Activated T-cell treated with anti-CD3 and anti-CD28 coated beads for 48 hours (primary cell): ENCODE data around the gene LRRC1.

Experiments used
- DNase-seq: peaks from one replicate; pipeline ENCODE4 v3.0.0-alpha.2; 2020; ENCODE audit warnings: low read depth

The LRRC1 gene

DNA sequence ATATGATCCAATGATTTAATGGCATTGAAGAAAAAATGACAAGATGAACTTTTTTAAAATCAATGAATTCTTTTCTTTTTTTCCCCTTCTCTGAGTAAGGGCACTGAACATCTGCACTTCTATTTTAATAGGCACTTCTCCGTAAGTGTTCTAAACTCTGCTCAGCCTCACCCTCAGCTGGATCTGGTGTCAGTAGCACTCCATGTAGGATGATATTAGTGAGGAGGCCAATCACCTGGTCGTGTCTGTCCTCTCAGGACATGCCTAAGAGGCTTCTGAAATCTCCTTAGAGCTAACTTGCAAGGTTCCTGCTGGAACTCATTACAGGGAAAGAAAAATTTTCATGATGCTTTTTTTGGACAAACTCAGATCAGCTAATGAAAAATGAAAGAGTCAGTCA, 167.8 kb downstream of the LRRC1 start:
- DNase-seq = no peak

DNA sequence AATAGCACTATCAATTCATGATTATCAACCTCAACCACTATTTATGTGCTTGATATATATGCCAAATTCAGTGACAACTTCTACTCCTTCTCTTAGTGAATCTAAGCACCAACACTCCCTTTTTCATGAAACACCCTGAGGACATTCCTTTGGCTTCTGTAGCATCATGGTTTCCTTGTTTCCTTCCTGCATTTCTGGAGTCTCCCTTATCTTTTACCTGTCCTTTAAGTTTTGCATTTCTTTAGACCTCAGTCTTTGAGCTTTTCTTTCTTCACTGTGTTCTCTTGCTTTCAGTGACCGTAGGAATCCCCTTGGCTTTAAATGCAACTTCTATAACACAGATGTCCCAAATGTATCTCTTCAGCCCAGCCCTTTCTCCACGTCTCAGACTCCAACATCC, 172.6 kb downstream of the LRRC1 start:
- no peak for DNase-seq
